Measurements from ENCODE around the gene HACD3.

HACD3 gene

DNA sequence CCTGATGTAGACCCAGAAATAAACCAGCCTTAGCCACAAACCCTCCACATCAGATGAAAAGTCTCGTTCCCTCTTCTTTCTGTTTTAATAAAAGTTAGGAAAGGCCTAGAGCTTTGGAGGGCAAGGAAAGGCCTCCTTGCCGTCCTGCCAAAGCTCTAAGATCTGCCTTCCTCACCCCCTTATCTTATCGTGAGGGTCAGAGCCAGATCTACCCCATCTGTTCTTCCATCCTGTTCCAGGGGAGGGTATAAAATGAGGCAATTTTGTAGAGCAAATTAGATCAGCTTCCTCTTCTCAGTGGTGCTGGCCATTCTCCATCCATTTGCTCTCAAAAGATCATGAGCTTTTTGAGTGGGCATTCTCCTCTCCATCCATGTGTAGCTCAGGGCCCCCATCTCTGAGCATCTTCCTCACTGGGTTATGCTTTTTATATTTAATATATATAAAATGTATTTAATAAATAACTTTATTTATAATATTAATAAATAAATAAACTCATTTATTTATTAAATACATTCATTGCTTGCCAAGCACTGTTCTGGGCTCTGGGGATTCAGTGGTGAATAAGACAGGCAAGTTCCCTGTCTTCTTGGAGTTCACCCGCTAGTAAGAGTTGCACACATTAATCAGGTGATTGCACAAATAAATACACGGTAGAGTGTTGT is 89.5 kb downstream of the HACD3 start:
- Histone ChIP-seq H3K9me3 (ENCODE audit: control insufficient read depth in 2 of 2, low read length in 2 of 2) (no peaks in the 10 kb centered on the region), H3K27me3 (ENCODE audit: control insufficient read depth in 1 of 2, insufficient read depth in 2 of 2, low read length in 2 of 2) (no peaks in the 10 kb centered on the region), H3K9ac (ENCODE audit: low read length in 2 of 2) (no peak overlapping the region), H3K4me1 (ENCODE audit: control insufficient read depth, insufficient read depth, low read length) (no peaks in the 10 kb centered on the region), H3K36me3 (ENCODE audit: control insufficient read depth in 2 of 2, insufficient read depth in 2 of 2, low read length in 2 of 2) (no peaks in the 10 kb centered on the region), H3K27ac (ENCODE audit: low read length) (no peak overlapping the region), H3K4me3 (ENCODE audit: low read length in 2 of 2) (no peak overlapping the region)

DNA sequence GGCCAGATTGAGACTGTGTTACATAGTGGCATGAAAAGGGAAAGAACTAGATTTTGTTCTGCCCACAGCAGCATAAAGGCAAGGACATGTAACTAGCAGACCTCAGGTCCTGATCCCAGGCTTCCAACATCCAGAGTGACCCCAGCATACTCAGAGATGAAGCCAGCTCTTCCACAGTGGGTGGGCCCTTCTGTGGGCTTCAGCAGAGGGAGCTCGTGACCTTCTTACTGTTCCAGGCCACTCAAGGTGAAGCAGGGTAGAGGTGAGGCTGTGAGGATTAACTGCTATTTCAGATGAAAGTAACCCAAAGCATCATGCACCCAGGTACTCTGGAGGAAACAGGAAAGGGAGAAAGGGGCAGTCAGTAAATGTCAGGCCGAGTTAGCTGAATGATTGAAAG is 90.6 kb downstream of the HACD3 start:
- H3K4me3 ChIP-seq (ENCODE audit: low read length in 2 of 2) = no peak overlapping the region
- no peaks in the 10 kb centered on the region for H3K4me1 ChIP-seq (ENCODE audit: control insufficient read depth, insufficient read depth, low read length)
- H3K9ac ChIP-seq (ENCODE audit: low read length in 2 of 2) = no peak overlapping the region
- H3K9me3 ChIP-seq (ENCODE audit: control insufficient read depth in 2 of 2, low read length in 2 of 2) = no peaks in the 10 kb centered on the region
- H3K36me3 ChIP-seq (ENCODE audit: control insufficient read depth in 2 of 2, insufficient read depth in 2 of 2, low read length in 2 of 2) = peaks cover 2% of the 10 kb centered on the region in 2 donors
- no peaks in the 10 kb centered on the region for H3K27me3 ChIP-seq (ENCODE audit: control insufficient read depth in 1 of 2, insufficient read depth in 2 of 2, low read length in 2 of 2)
- H3K27ac ChIP-seq (ENCODE audit: low read length) = no peak overlapping the region

- H3K27me3 ChIP-seq (ENCODE audit: control insufficient read depth in 1 of 2, insufficient read depth in 2 of 2, low read length in 2 of 2) = no peaks in the 10 kb centered on the region
- no peak within 1 kb of the TSS for H3K27ac ChIP-seq (ENCODE audit: low read length)
- H3K9ac ChIP-seq (ENCODE audit: low read length in 2 of 2) = no peak within 1 kb of the TSS
- H3K36me3 ChIP-seq (ENCODE audit: control insufficient read depth in 2 of 2, insufficient read depth in 2 of 2, low read length in 2 of 2) = peaks cover 3% of the 10 kb centered on the region in 2 donors
- H3K4me1 ChIP-seq (ENCODE audit: control insufficient read depth, insufficient read depth, low read length) = no peaks in the 10 kb centered on the region
- no peaks in the 10 kb centered on the region for H3K9me3 ChIP-seq (ENCODE audit: control insufficient read depth in 2 of 2, low read length in 2 of 2)
- no peak within 1 kb of the TSS for H3K4me3 ChIP-seq (ENCODE audit: low read length in 2 of 2)
Measured at GRCh38 chr15:65621638-65622037, 91.4 kb downstream of the HACD3 start, which contains the start of gene SLC24A1. Gene SLC24A1, plus strand, starts transcription at chr15:65621938. Its CDS starts 2,143 bp downstream, at chr15:65624081.

GRCh38 chr15:65623103-65623502 is 92.8 kb downstream of the HACD3 start:
- Histone ChIP-seq H3K27ac (ENCODE audit: low read length) (no peak overlapping the region), H3K36me3 (ENCODE audit: control insufficient read depth in 2 of 2, insufficient read depth in 2 of 2, low read length in 2 of 2) (peaks cover 3% of the 10 kb centered on the region in 2 donors), H3K4me1 (ENCODE audit: control insufficient read depth, insufficient read depth, low read length) (no peaks in the 10 kb centered on the region), H3K27me3 (ENCODE audit: control insufficient read depth in 1 of 2, insufficient read depth in 2 of 2, low read length in 2 of 2) (no peaks in the 10 kb centered on the region), H3K9ac (ENCODE audit: low read length in 2 of 2) (no peak overlapping the region), H3K9me3 (ENCODE audit: control insufficient read depth in 2 of 2, low read length in 2 of 2) (no peaks in the 10 kb centered on the region), H3K4me3 (ENCODE audit: low read length in 2 of 2) (no peak overlapping the region)

DNA sequence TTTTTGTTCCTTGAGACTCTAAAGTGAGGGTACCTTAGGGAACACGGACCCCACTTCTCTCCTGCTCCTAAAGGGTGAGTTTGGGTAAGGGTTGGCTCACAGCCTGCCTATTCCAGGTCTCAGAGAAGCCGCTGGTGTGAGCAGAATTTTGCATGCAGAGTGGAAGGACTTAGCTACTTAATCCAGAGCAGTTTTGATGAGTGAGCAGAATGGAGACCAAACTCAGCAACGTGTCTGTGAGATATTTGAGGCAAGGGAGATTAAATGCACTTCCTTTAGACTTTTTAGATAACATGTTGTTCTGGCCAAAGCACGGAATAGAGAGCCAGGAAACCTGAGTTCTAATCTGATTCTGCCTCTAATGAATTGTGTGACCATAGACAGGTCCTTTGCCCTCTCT is 96.6 kb downstream of the HACD3 start:
- H3K9me3 ChIP-seq (ENCODE audit: control insufficient read depth in 2 of 2, low read length in 2 of 2) = no peaks in the 10 kb centered on the region
- H3K27ac ChIP-seq (ENCODE audit: low read length) = no peak overlapping the region
- no peaks in the 10 kb centered on the region for H3K4me1 ChIP-seq (ENCODE audit: control insufficient read depth, insufficient read depth, low read length)
- peaks cover 3% of the 10 kb centered on the region in 2 donors for H3K36me3 ChIP-seq (ENCODE audit: control insufficient read depth in 2 of 2, insufficient read depth in 2 of 2, low read length in 2 of 2)
- H3K4me3 ChIP-seq (ENCODE audit: low read length in 2 of 2) = no peak overlapping the region
- no peaks in the 10 kb centered on the region for H3K27me3 ChIP-seq (ENCODE audit: control insufficient read depth in 1 of 2, insufficient read depth in 2 of 2, low read length in 2 of 2)
- no peak overlapping the region for H3K9ac ChIP-seq (ENCODE audit: low read length in 2 of 2)
